CD4-positive, alpha-beta T cell treated with Interferon alpha-2 for 1 hour (primary cell): ENCODE data around the gene COL6A6.
A peak's percentile ranks its signal among the peaks of the same experiment; 100 is the strongest.
"Not testable (repeated sequence)": the region's sequence is repeated elsewhere in the genome, so short reads cannot be mapped to it uniquely, and the experiment has no call there.

Source experiments
- DNase-seq, 2 donors: peaks; one replicate each; pipeline ENCODE4 v3.0.0-alpha.2; 2020 to 2022

Gene COL6A6

GRCh38 chr3:130539005-130539404 lies 22.0 kb downstream of the COL6A6 start:
- DNase-seq, result peak in 1 of 2 donors; percentile 44

GRCh38 chr3:130543322-130543721 lies 26.3 kb downstream of the COL6A6 start:
- no peak for DNase-seq

- DNase-seq, result no peak
These were observed 30.1 kb downstream of the COL6A6 start for GRCh38 chr3:130546920-130547679.

GRCh38 chr3:130547680-130548065 lies 30.7 kb downstream of the COL6A6 start:
- not testable (repeated sequence) for DNase-seq

GRCh38 chr3:130548356-130548755 lies 31.4 kb downstream of the COL6A6 start:
- no peak for DNase-seq

- no peak for DNase-seq
These were observed 40.5 kb downstream of the COL6A6 start for GRCh38 chr3:130557336-130558035.

- no peak for DNase-seq
These were observed 41.4 kb downstream of the COL6A6 start for GRCh38 chr3:130558366-130558765.

- DNase-seq, result no peak
These were observed 48.2 kb downstream of the COL6A6 start for GRCh38 chr3:130565224-130565623.
